ENCODE results near the gene GIMAP1.
"Not testable (repeated sequence)": the region's sequence is repeated elsewhere in the genome, so short reads cannot be mapped to it uniquely, and the experiment has no call there.

GIMAP1 gene

GRCh38 chr7:150716368-150716767 lies at the start of gene GIMAP1:
TSS of gene GIMAP1 (plus strand) at chr7:150716613. CDS start at chr7:150719048, 2,435 bp downstream.
- peak; percentile 29 for DNase-seq

- no peak for DNase-seq
Measured at GRCh38 chr7:150668472-150668911, 47.9 kb upstream of the GIMAP1 start.

- no peak for DNase-seq
Measured at GRCh38 chr7:150668977-150669376, 47.4 kb upstream of the GIMAP1 start.

GRCh38 chr7:150671798-150672585 lies 44.4 kb upstream of the GIMAP1 start:
- not testable (repeated sequence) for DNase-seq

- no peak for DNase-seq
Measured at GRCh38 chr7:150675714-150676113, 40.7 kb upstream of the GIMAP1 start.

GRCh38 chr7:150676276-150676675 lies 40.1 kb upstream of the GIMAP1 start:
- DNase-seq: peak; percentile 50

- not testable (repeated sequence) for DNase-seq
Measured at GRCh38 chr7:150676854-150677253, 39.6 kb upstream of the GIMAP1 start.

GRCh38 chr7:150678601-150679000 lies 37.8 kb upstream of the GIMAP1 start:
- DNase-seq: not testable (repeated sequence)

- DNase-seq: not testable (repeated sequence)
Measured at GRCh38 chr7:150680364-150680763, 36.0 kb upstream of the GIMAP1 start.

- DNase-seq: peak; percentile 83
Measured at GRCh38 chr7:150685219-150686029, 31.0 kb upstream of the GIMAP1 start, which contains the start of gene GIMAP2. TSS of gene GIMAP2 (plus strand) at chr7:150685706. CDS start at chr7:150687060, 1,354 bp downstream.

GRCh38 chr7:150686030-150686631 lies 30.3 kb upstream of the GIMAP1 start:
- DNase-seq: peak; percentile 55

- DNase-seq: no peak
Measured at GRCh38 chr7:150688630-150689029, 27.8 kb upstream of the GIMAP1 start.

GRCh38 chr7:150695654-150696053 lies 20.8 kb upstream of the GIMAP1 start:
- no peak for DNase-seq

GRCh38 chr7:150703209-150703608 lies 13.2 kb upstream of the GIMAP1 start:
- no peak for DNase-seq

- DNase-seq: no peak
Measured at GRCh38 chr7:150715293-150715692, 1.1 kb upstream of the GIMAP1 start.

- no peak for DNase-seq
Measured at GRCh38 chr7:150715738-150716137, 675 bp upstream of the GIMAP1 start.

GRCh38 chr7:150716939-150717338 lies 526 bp downstream of the GIMAP1 start:
- no peak for DNase-seq

- no peak for DNase-seq
Measured at GRCh38 chr7:150717814-150718420, 1.5 kb downstream of the GIMAP1 start.

- DNase-seq: no peak
Measured at GRCh38 chr7:150719436-150719835, 3.0 kb downstream of the GIMAP1 start.

GRCh38 chr7:150719960-150720891 lies 3.8 kb downstream of the GIMAP1 start:
- no peak for DNase-seq

- DNase-seq: no peak
Measured at GRCh38 chr7:150721970-150722373, 5.6 kb downstream of the GIMAP1 start.
